Activated CD8-positive, alpha-beta memory T cell treated with anti-CD3 and anti-CD28 coated beads, Interleukin-2, amount 50 U/mL, for 48 hours (primary cell): ENCODE measurements around the gene SAFB2.

Experiments
- DNase-seq: peaks from one replicate; pipeline ENCODE4 v3.0.0-alpha.2; 2020

SAFB2 gene

GRCh38 chr19:5537870-5538269 is 84.7 kb downstream of the SAFB2 start:
- DNase-seq = no peak
